GM21723 (cell line): Measurements from ENCODE around the gene ASTN1.

ENCODE experiments used
- ATAC-seq: cut with Tn5 transposase; IDR thresholded peaks from one replicate; pipeline ENCODE4 v1.9.1; 2021; ENCODE audit warnings: mild to moderate bottlenecking, moderate library complexity; ENCODE audit not compliant: unreplicated experiment

Gene ASTN1

DNA sequence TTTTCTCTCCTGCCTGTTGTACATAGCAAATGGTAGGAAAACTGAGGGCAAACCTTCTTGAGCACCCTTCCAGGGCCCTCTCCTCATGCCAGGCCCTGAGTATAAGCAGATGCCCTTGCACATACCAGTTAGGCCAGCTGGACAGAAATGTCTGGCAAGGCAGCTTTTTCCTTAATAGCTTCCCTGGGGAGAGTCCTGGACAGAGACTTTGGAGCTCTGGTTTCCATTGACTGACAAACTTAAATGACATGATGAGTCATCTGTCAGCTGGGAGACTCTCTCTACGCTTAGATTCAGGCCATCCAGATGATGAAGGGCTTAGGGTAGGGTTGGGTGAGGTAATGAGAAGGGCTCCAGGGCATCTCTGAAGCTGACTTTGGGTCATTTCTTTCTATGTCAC is 317.5 kb downstream of the ASTN1 start:
- ATAC-seq = no peak

DNA sequence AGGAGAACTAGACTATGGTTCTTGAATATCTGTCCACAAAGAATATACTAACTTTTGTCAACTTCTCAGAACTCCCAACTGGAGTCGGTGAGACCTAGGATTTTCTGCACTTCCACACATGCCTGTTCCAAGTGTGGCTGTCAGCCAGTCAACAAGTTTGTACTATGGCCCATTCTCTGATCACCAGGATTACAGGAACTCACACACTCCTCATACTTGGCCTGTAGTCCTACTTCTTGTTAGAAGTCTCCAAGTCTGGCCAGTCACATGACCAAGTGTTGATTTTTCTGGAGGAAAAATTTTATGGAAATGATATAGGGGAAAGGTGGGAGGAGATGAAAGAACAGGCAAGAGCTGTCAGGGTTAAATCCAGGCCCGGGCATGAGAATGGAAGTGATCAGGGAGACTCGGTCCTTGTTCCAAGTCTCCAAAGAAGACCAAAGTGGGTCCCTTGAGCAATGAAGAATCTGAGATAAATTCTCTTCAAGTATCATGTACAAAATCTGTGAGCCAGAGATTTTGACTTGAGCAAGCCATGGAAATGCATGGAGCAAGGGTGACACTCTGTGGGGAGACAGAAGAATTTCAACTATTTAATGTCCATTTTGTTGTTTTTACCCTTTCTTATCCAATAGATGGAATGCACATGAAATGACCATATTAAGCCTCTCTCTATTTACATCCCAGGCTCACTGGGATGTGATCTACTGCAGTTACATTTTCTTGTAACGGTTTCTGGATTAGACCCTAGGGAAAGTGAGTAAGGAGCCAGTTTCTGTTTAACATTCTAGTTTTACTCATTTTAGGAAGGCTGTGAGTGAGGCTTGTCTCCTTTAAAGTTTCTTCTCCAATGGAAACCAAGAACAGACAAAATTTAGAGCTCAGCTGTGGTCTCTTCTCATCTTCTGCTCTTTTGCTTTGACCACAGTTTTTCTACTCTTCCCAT is 320.9 kb downstream of the ASTN1 start:
- ATAC-seq = no peak

DNA sequence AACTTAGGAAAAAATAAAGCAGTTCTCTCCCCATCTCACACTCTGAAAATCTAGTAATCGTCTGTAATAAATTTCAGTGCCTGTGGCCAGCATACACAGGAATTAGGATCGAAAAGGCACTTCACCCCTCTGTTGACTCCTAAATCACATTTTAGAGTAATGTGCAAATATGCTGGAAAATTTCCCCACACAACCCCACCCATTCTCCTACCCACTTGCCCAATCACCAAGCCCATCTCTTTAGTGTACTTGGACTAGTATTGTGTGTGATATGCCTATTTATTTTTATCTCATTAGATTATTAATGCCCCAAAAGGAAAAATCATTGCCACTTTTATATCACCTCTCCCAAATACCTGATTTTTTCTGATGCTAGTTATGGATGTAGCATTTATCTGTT is 323.3 kb downstream of the ASTN1 start:
- no peak for ATAC-seq

DNA sequence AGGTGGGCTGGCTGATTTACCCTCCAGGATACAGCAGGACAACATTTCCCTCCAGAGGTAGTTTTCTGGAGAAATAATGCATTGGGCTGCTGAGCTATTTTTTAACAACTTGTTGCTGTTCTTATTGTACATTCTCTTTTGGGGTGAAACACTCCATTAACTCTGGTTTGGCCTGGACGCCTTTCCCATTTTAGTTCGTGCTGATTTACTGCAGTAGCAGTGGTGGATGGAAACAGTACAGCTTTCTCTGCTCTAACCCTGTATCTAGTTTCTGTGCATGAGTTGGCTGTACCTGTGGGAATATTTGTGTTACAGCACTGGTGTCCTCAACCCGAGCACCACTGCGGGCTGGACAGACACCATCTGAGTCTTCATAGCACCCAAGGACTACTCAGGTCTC is 325.3 kb downstream of the ASTN1 start:
- no peak for ATAC-seq

DNA sequence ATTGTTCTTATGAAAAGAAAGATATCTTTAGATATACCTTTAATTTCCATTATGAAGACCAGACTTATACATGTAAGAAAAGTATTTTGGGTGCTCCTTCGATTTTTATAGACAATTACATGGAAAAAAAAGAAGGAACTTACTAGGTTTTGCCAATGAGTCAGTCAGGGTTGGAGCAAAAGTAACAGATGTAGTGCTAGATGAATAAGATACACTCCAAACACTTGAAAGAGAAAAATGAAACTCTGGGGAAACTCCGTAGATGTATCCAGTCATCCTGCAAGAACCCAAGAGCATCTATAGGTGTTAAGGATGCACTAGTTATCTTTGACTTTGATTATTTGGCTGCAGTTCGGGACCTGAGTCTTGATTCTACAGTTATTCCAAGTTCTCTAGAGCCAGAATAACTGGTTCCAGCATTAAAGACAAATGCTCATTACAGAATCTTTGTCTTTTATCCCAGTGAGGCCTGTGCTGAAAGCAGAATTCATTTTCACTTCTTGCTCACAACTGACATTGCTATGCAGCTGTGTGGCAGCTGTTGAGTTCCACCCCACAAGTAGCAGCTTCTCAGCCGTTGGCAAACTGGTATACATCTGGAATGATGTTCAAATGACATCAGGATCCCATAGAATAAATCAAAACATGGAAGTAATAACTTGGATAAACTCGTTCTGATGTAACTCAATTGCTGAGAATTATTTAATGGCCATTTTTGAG is 326.1 kb downstream of the ASTN1 start:
- no peak for ATAC-seq

DNA sequence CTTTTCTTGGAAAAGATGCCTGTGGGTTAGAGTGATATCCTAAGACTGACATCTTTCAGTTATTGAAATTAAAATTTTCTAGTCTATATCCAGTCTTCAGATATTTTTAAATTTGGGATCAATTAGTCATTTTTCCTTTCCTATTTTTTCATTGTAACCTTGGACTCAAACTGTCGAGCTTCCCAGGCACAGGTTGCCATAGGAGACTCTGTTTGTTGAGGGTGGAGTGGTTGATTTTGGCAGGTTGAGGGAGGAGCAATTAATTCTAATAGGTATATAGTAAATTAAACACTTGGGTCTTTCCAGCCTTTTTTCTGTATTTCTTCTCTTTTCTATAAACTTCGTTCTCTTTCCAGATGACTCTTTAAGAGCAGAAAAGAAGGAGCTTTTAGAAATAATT is 326.8 kb downstream of the ASTN1 start:
- ATAC-seq = no peak

DNA sequence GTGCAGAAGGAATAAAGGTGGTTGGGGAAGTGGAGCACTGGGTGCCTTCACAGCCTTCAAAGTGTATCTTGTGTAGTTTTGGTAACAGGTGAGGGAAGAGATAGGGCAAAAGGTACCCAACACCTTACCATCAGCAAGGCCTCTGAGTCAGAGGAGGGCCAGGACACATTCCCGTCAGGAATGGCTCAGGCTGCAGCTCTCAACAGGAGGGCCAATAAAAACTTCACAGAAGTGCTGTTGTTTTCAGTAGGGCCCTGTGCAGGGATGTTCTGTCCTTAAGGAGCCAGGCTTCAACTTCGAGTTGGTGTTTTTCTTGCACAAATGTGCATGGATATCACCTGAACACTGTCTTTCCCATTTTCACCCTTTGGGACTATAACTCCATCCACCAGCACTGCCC is 333.4 kb downstream of the ASTN1 start:
- no peak for ATAC-seq

DNA sequence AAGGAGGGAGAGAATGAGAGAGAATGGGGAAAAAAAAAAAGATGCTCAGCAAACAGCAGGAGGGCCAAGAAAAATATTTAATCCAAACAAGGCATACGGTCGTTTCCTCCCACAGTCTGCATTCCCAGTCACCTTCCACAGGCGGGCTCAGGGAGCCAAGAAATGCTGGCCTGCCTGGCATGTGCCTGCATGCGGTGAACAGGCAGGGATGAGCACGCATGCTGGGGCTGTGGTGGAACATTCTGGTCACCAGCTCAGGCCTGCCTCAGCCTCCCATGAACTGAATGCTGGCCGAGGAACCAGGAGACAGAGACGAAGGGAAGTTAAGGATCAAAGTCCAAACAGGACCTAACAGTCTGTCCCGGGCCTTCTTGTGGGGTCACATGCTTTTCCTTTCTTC is 335.3 kb downstream of the ASTN1 start:
- ATAC-seq = no peak

DNA sequence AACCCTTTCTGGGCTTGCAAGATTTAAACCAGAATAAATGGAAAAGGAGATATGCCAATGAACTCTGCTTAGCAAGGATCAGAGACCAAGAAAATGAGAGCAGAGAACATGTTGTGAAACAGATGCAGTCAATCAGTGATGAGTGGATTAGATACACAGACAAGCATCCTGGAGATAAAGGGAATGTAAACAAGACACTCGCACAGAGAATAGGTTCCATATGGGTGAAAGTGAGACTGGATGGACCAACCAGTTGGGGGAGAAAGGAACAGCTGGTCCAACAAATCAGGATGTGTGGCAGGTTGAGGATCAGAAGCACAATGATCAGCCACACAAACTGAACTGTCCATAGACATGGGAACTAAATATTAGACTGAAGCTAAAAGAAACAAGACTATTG is 338.2 kb downstream of the ASTN1 start:
- no peak for ATAC-seq

DNA sequence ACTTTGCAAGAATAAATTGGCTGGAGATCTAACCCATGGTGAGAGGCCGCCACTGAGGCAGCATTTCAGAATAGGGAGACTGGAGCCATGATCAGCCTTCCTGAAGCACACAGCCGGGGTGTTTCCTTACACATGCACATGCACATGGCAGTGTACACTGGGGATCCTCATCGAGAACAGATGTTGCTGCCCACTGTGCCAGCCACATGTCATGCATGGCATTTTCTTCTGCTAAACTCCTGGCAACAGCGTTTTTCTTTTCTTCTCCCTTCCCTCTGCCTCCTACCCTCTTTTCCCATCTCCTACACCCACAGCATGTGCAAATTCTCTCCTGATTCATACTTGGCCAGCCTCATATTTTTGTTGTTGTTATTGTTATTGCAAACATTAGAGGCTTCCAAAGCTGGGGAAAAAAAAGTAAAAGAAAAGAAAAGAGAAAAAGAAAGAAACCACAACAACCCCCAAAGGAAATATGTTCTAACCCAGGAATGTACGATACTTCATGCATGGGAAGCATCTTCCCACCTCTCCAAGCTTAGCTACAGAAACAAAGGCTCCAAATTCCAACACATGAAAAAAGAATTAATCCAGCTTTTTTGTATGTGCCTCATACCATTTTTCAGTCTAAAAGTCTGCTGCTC is 344.0 kb downstream of the ASTN1 start:
- ATAC-seq = no peak

DNA sequence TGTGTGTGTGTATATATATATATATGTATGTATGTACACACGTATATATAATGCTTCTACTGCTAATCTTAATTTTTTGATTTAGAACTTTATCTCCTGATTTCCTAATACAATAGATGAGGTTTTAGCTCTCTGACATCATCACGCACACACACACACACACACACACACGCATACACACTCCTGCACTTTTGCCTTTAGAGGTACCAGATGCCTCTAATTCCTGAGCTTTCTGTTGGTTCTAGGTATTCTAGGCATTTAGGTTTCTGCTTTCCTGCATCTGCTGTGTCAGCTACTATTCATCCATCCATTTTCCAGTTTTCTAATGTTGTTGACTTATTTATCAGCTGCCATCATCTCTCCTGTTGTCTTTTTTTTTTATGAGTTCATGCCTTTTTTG is 348.3 kb downstream of the ASTN1 start:
- no peak for ATAC-seq

DNA sequence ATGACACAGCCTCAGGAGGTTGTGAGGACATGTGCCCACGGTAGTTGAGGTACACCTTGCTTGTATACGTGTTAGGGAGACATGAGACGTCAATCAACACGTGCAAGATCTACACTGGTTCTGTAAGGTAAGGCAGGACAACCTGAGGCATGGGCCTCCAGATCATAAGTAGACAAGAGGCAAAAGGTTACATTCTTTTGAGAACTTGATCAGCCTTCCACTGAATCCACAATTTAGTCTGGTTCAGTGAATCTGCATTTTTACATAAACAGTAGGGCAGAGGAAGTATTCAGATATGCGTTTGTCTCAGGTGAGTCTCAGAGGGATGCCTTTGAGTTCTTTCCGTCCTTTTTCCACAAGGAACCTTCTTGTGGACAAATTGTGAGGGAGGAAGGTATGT is 348.9 kb downstream of the ASTN1 start:
- no peak for ATAC-seq

DNA sequence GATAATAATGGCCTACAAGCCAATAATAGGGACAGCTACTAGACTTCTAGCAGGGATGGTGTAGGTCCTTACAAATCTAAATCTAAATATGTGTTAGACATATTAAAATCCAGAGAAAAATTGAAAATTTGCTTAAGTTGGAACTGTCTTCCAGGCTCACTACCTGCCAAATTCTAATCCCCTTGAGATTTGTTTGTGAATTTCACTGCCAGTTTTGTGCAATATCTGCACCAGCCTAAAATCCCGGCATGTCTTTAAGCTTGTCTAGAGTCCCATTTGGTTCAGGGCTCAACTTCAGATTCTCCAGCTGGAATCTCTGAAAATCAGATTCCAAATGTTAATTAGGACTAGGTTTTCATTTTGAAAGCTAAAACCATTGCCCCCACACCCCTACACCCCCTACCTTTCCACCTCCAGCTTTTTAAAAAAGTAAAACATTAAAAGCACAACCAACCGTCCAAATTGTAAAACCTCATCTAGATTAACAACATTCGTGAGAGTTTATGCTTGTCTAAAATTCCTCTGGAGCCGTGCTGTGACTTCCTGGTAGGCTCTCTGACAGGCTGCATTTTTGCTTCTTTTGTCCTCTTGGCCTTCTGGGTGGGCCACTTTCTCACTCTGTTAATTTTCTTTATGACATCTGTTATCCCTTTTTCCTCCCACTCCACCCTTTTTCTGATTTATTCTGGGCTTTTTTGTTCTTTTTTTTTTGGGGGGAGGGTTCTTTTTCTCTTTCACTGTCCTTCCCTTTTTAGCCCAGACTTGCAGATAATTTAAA is 352.8 kb downstream of the ASTN1 start:
- no peak for ATAC-seq

DNA sequence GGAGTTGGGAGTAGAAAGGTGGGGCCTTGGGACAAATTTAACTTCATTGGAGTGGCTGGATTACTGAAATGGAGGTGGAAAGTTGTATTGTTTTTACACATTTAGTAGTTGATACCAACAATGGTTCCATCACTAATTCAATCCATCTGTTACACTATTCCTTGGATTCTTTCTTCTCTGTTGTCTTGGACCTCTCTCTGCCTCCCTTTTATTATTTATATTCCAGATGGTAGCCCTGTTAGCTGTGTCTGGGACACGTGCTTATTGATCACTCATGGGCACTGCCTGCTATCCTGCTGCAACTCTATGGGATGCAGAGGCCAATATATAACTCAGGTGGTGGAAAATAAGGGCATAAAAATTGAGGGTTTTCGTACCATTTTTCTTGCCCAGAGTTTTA is 355.2 kb downstream of the ASTN1 start:
- no peak for ATAC-seq
